ENCODE data around the gene LRRC4C.
A peak's percentile ranks its signal among the peaks of the same experiment; 100 is the strongest.

LRRC4C gene

DNA sequence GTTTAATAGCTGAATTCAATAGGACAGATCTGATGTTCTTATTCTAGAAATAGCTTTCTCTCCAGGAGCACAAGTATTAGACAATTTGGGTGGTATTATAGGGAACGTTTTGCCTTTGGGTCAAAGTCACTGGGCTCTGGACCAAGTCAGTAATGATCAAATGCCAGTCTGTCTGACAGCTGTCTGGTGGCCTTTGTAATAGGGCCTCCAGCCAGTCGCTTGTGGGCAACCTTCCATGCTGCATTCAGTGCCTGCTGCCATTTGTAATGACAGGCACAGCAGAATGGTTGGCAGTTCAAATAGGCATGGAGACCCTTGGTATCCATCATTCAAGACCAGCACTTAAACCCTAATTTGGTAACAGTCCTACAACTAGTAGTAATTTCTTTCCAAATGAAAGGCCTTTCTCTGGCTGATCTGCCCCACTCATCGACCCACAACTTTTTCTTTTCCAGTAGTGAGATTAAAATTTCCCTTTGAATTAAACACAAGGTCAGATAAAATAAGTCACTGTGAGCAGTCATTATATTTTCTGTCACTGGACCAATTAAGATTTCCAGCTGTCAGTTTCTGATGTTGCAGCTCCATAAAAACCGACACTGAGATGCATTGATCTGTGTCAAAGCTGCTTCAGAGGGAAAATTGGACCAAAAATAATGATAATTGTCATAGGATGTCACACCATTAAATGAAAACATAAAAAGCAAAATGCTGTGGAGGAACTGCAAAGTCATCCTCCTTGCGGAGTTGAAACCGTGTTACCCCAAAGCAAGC is 1038.1 kb downstream of the LRRC4C start:
- DNase-seq: no peak

DNA sequence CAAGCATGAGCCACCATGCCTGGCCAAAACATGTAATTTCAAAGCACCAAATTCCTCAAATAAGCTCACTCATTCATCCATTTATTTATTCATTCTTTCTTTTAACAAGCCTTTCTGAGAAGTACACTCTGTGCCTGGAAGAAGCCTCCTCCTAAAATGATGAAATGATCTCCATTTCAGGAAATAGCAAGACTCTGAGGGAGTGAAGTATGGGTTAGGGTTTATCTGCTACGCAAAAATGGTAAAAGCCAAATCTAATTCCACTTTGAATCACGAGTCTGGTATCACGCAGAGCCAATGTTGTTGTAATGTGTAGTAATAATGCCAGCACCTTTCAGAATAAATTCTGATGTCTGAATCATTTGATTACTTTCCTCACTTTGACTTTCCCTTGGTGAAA is 1041.8 kb downstream of the LRRC4C start:
- DNase-seq: no peak

DNA sequence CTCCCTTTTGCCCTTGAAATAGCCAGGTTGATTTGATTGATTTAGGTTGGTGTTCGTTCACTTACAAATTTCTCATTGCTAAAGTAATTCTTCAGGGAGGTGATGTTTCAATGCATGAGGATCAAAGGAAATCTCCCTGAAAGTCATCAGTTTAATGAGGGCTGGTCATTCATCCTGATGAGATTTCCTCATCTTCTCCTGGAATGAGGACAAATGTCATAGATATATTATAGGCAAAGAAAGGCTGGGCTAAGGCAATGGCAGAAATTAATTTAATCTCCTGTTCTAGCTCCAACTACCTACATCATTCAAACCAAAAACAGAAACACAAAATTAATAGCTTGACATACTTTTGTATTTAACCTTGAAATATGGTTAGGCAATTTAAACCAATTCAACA is 1052.1 kb downstream of the LRRC4C start:
- DNase-seq: no peak

DNA sequence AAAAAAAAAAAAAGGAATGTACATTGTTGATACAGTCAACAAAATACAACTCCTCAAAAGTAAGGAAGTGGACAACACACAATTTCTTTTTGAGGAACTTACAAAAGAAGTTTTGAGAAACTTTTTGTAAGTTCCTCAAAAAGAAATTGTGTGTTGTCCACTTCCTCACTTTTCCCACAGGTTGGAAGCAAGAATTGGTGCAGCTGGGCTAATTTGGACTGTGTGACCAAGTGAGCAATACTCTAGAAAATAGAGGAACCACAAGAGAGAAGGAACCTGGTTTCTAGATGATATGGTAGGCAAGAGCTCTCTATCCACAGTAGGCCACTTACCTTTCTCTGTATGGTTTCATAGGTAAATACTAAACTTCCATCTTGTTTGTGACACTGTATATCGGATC is 1053.8 kb downstream of the LRRC4C start:
- no peak for DNase-seq

DNA sequence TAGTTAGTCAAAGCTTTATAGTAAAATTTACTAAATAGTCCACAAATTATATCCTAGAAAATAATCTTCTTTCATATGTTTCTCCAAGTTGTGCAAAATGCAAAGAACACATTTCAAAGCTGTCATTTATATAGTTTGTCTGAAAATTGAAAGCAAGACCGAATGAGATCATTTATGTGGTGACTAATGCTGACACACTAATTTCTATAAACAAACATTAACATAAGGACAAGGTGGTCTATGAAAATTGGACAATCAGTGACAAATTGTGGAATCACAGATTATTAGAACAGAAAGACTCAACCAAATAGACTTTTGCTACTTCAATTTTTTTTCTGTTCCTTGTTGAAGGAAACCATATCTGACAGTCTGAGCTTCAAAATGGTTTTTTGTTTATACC is 1056.1 kb downstream of the LRRC4C start:
- peak; percentile 28 for DNase-seq

DNA sequence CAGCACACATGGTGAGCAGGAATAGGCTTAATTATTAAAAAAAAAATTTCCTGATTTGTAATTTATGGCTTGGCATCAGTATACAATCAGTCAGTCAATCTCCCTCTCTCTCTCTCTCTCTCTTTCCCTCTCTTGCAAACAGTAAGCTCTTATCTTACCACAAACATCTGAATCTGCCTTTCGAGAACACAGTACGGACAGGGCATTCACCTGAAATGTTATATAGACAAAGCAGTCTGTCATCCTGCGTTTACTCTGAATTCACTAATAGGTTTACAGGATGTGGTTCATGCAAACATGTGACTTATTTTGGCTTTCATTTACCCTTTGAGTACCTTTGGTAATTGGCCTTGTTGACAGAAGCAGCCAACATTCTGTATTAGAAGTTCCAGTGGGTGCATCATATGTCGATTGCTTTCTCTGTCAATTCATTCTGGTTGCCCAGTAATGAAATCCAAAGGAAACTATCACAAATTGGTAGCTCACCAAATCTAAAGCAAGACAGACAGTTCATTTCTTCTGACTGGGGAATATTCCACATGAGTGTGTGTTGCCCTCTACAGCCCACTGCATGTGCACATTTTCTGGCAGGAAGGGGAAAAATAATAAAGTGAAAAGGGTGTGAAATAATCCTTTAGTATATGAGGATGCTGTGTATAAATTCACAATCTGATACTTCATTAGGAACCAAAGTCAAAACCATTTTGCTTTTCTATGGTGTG is 1058.2 kb downstream of the LRRC4C start:
- DNase-seq: no peak

DNA sequence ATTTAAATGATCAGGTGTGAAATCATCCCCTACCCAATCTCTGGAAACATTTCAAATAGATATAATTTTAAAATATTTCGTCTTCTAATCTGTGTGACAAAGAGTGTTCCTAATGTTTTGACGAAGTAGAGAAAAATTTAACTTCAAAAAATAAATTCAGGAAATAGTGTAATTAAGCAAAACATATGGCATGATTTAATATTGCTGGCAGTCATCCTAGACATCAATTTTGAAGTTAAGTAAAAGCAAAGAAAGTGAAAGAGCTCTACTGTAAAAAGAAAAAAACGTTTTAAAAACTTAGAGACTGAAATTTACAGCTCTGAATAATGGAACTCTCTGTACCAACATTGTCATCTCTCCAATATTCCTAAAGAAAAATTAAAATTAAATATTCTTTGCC is 1062.3 kb downstream of the LRRC4C start:
- DNase-seq: peak; percentile 26

DNA sequence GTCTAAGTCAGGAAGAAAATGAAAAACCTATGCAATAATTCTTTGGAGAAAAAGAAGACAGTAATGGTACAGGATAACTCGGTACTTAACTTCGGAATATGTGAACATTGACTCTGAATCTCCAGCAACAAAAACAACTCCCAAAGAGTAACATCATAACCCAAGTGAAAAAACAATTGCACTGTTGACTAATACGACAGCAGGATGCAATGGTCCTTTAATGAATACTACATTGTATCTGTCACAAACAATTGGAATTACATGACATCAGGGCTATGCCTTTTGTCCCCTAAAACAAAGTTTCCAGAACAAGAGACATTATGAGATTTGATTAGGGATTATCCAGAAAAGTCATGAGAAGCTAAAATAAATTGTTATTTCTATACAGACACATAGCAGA is 1065.9 kb downstream of the LRRC4C start:
- no peak for DNase-seq

DNA sequence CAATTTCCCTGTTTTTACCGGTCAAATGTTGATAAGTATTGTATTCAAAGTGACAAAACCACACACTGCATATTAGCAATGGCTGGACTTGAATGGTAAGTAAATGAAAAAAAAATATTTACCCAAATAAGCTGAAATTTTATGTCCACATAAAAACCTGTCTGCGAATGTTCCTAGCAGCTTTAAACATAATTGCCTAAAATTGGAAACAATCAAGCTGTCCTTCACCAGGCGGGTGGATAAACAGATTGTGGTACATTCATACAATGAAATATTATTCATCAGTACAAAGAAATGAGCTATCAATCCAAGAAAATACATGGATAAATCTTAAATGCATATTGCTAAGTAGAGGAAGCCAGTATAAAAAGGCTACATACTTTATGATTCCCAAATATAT is 1067.8 kb downstream of the LRRC4C start:
- DNase-seq: no peak

DNA sequence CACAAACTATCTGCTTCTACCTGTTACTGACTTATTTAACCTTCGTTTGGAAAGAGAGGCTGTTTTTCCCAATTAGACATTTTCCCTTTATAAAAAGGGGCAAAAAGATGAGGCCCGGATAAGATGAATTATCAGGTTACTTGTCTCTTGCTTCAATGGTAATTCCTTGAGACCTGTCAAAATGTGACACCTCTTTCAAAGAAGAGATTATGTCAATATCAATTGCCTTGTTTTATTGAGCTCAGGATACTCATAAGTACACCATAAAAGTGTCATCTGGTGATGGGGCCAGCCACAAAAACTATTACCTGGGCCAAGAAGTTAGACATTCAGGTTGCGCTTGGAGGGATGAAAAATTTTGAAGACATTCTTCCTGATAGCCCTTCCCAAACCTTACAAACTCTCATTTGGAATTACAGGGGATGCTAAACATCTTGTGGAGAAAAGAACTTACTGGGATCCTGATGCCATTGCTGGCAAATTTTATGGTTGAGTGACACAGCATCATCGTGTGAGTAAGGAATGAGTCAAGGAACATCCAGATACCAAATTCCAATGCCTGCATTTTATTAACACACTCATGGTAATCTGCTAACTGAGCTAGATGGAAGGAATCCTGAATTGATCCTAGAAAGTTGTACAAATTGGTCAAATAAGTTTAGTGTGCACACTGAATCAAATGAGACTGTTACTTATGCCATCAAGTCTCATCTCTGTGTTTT is 1071.2 kb downstream of the LRRC4C start:
- peak; percentile 85 for DNase-seq

DNA sequence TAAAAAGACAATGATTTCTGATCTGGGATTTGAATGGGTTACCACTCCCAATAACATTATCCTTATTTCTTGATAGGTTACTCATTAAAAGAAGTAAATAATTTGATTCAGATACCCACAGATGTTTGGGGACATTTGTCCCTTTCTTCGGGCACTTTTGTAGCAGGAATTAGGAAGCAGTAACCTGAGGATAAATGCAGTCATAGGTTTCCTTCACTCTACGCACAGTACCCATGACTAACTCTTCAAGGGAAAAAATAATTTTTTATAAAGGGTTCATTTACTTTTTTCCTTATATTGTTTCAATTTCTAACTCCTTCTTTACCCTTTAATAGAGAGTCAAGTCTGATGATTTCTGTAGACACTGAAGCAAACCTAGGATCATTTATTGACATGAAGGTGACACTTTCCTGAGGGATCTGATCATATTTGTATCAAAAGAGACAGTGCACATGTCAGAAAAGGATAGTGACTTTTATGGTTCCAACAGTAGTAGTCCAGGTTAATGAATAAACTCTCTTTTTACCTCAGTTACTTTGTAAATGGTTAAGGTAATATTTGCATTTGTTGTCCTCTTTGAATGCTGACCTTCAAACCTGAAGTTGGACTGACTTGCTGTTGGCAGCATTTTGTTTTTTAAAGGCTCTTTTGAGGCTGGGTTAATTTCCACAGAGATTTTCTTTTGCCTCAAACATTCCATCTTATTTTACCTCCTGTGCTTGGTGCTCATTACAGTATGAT is 1072.0 kb downstream of the LRRC4C start:
- DNase-seq: no peak

DNA sequence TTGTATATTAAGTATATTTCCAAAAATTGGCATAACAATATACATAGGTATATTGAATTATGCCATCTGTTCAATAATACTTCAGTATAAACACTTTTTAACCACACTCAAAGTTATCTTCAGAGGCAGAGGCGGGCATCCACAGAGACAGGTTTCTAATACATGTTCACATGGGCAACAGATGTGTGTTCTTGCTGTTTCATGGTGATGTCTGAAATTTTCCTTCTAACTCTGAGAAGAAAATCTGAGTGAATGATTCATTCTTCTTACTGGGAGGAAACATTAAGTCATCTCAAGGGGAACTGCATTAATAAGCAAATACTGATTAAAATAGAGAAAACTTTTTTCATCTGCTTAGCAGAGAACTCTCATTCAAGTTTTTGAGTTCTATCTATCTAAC is 1074.5 kb downstream of the LRRC4C start:
- peak; percentile 70 for DNase-seq

DNA sequence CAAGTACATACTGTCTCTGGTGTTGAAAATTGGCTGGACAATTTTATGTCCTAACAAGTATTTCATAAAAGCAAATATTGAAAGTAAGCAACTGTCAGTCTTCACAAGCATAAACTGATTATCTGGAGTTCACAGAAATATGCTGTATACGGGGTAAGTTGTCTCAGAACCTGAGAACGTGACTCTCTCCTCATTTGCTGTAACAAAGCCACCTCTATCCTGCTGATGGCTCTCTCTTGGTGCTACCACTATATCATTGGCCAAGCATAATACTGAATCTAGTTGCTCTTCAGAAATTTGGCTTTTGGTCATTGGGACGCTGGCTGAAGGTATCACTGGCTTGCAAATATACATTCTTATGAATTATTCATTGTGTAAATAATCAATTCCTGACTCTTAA is 1078.0 kb downstream of the LRRC4C start:
- no peak for DNase-seq

DNA sequence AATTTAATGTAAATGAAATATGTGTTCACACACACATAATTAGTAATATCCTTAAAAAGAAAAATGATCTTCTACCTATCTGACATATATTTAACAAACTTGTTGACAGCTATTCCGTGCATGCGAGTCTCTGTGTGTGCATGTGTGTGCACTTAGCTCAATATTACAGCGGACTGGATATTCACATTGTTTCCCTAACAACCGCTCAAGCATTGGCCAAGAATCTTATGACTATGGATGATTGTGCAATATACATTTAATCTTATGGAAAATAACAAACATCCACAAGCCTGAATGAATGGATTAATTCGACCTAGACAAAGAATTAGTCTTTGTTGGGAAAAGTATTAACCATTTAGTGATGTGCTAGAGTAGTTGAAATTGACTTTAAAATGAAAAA is 1078.6 kb downstream of the LRRC4C start:
- peak; percentile 35 for DNase-seq

DNA sequence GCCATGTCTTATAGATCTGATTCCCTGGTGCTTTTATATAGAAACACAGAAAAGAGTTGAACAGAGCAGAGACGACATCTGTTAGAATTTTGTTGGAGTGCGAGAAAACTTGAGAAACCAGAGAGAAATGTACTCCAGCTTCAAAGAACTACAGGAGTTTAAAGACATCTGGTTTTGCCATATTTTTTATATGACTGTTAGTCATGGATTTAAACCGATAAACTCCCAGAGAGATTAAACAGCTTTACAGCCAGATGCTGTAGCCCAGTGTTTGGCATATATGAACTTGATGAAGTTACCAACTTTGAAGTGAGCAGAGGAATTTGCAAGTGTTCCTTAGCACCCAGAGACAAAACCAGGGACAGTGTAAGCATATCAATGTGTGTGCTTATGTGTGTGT is 1083.1 kb downstream of the LRRC4C start:
- DNase-seq: peak; percentile 1

DNA sequence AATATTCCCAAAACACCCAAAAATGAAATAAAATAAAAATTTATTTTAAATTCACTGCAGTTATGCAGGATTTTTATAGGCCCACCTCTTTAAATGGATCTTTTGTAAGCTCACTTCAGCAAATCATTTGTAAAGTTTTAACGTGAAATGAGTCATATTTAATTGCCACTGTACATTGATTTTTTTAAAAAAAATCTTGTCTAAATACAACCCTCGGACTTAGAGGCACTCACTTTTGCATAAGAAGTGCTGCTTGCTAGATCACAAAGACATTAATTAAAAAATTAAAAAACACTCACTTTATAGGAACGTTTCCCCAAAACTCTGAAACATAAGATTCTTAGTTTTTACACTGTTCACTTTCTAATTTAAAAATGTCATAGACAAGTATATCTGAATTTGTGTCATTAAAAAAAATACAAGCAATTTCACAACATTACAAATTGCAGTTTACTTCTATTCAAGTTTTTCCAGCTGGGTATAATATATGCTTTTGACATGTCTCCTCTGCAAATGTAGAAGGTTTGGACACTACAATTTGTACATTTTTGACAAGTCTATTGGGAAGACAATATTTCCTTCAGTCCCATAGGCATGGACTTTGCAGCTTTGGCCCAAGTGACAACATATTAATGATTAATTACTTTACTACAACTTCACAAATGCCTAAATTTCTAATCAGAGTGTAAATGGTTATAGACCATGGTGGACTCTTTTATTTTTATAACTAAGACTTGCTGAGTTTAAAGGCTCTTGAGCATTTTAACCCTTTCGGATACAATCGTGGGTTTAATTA is 1088.4 kb downstream of the LRRC4C start:
- no peak for DNase-seq

DNA sequence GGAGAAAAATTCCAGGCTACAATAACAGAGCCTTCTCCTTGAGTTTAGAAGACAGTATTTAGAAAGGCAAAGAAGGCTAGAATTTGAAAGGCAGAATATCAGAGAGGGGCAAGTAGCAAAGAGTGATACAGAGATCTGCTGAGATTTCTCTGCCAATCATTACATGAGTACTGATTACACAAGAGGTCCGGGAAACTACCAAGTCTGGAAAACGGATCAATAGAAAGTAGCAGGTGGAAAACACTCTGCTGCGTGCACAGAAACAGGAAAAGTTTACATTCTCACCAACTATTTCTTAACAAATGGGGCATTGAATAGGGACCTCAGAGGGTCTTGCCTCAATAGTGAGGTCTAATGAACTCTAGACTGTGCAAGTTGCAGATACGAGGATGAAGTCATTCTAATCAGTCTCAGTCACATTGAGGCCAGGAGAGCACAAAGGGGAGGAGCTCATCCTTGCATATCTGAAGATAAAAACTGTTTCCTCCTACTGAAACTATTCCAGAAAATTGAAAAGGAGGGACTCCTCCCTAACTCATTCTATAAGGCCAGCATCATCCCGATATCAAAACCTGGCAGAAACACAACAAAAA is 1099.2 kb downstream of the LRRC4C start:
- no peak for DNase-seq

DNA sequence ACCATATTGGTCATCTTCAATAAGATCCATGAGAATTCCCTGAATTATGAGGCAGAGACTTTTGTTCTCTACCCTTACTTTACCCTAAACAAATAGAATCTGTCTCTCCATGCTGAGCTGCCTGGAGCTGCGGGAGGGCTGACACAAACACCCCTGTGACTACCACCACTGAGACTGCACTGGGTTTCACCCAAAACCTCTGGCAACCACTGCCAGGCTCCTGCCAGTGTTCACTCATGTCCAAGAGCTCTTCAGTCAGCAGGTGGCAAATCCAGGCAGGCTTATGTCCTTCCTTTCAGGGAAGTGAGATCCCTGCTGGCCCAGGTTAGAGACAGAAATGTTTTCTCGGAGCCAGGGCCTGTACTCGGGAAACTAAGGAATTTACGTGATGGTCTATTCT is 1105.3 kb downstream of the LRRC4C start:
- no peak for DNase-seq

DNA sequence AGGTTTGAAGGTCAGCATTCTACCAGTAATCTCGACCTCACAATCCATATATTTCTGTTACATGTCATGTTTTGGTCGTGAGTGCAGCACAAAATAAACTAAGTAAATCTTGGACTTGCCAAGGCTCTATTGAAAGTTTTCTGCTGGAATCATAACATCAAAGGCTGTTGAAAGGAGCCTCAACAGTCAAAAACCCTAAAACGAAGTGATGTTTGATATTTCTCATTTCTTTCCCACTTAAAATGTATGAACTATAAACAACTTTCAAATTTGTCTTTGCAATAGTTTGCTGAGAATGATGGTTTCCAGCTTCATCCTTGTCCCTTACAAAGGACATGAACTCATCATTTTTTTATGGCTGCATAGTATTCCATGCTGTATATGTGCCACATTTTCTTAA is 1118.5 kb downstream of the LRRC4C start:
- no peak for DNase-seq

DNA sequence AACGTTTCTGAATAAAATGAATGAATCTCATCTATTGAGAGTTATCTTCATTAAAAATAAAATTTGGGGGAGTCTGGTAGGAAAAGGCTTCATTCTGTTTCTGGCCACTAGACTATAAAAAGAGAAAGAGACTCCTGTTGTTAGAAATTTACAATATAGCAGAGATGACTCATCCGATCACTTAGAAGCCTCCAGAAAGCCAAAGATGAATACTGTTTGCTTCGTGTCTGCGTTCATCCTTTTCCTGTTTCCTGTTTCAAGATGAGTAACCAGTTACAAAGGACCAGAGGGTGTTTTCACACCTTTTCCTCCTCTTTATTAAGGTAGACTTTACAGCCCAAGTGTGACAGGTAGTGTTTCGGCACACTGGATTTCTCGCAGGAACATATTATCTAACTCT is 1120.7 kb downstream of the LRRC4C start:
- DNase-seq: peak; percentile 74

DNA sequence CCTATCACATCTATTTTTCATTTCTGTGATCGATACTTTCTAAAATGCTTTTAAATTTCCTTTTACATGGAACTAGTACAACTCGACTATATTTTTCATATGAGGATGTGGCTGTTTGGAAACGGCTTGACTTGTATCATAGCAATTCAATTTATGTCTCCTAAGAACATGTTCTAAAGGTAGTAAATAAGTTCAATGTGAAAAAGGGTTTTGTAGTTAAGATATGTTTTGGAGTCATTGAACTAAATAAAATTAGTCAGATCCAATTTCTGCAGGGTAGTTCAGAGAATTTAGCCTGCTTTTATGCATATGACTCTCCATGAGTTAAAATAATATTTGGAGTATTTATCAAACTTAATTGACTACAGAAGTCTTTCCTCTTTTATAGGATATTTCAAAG is 1121.4 kb downstream of the LRRC4C start:
- DNase-seq: no peak

DNA sequence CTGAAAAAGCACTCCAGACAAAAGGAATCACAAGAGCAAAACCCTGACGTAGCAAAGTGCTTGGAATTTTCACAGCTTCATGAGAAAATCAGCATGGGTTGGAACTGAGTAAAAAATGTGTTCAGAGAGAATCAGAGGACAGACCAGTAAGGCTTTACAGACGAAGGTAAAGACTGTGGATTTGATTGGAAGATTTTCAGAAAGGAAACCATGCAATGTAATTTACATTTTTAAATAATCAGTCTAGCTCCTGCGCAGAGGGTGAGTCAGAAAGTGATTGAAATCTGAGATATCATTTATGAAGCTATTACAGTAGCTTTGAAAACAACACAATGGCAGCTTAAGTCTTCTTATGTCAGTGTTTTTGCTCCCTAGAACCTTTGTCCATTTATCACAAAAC is 1122.3 kb downstream of the LRRC4C start:
- DNase-seq: peak; percentile 62

All from fibroblast of skin of right biceps (primary cell).